Neural cell (in vitro differentiated cells): ENCODE results near the gene SUMF1. TPM values are rescaled to one million over a fixed set of nuclear protein-coding genes. Genes with fewer than 3 reads are reported as not detected.
A peak's percentile ranks its signal among the peaks of the same experiment; 100 is the strongest.

Experiments
- H2AFZ ChIP-seq: fragments of 200-600, 300-800 bp; sonication (generic), shearing (Covaris generic); 2 replicates; pipeline ENCODE4 v1.6.0; 2014; ENCODE audit warnings: low read depth, mild to moderate bottlenecking, antibody characterized with exemption, low read length, moderate library complexity
- H3F3A ChIP-seq: fragments of 200-600 bp; shearing (Covaris generic); 2 replicates; pipeline ENCODE4 v1.6.1; 2016; ENCODE audit warnings: mild to moderate bottlenecking, moderate library complexity, mixed read lengths, antibody characterized with exemption, low read length; ENCODE audit not compliant: insufficient read depth, poor library complexity, severe bottlenecking
- H3K27ac ChIP-seq: fragments of 200-600, 300-800 bp; sonication (generic), shearing (Covaris generic); 2 replicates; pipeline ENCODE4 v1.5.1; 2014; ENCODE audit warnings: mild to moderate bottlenecking, low read length, moderate library complexity
- H3K27me3 ChIP-seq: fragments of 300-800, 200-600 bp; sonication (generic), shearing (Covaris generic); 2 replicates; pipeline ENCODE4 v1.6.0; 2014; ENCODE audit warnings: mild to moderate bottlenecking, low read depth, low read length, moderate library complexity; ENCODE audit not compliant: insufficient read depth
- H3K36me3 ChIP-seq: fragments of 300-800, 200-600 bp; sonication (generic), shearing (Covaris generic); 2 replicates; pipeline ENCODE4 v1.5.1; 2014; ENCODE audit warnings: mild to moderate bottlenecking, antibody characterized with exemption, low read length, moderate library complexity; ENCODE audit not compliant: insufficient read depth
- H3K4me2 ChIP-seq: fragments of 300-800, 200-600 bp; sonication (generic), shearing (Covaris generic); 2 replicates; pipeline ENCODE4 v1.6.0; 2014; ENCODE audit warnings: mild to moderate bottlenecking, low read length
- H3K4me3 ChIP-seq: fragments of 300-800, 200-600 bp; sonication (generic), shearing (Covaris generic); 2 replicates; pipeline ENCODE4 v1.5.1; 2014; ENCODE audit warnings: mild to moderate bottlenecking, low read length, moderate library complexity
- H3K79me2 ChIP-seq: fragments of 200-600 bp; shearing (Covaris generic); replicated peaks from 2 replicates; pipeline ENCODE4 v1.6.0; 2014; ENCODE audit warnings: mild to moderate bottlenecking, low read length, moderate library complexity; ENCODE audit not compliant: insufficient read depth
- H3K9ac ChIP-seq: fragments of 300-800, 200-600 bp; sonication (generic), shearing (Covaris generic); 2 replicates; pipeline ENCODE4 v1.6.1; 2016; ENCODE audit warnings: mild to moderate bottlenecking, low read length, mixed read lengths
- H3K9me2 ChIP-seq: fragments of 200-600 bp; shearing (Covaris generic); 2 replicates; pipeline ENCODE4 v1.6.1; 2016; ENCODE audit warnings: mild to moderate bottlenecking, low read length, mixed read lengths; ENCODE audit not compliant: insufficient read depth
- H3K9me3 ChIP-seq: fragments of 200-600, 300-800 bp; sonication (generic), shearing (Covaris generic); 2 replicates; pipeline ENCODE4 v1.6.1; 2016; ENCODE audit warnings: mild to moderate bottlenecking, mixed run types, low read length, moderate library complexity, mixed read lengths
- H4K20me1 ChIP-seq: fragments of 200-600 bp; shearing (Covaris generic); 2 replicates; pipeline ENCODE4 v1.6.1; 2016; ENCODE audit warnings: mild to moderate bottlenecking, mixed run types; ENCODE audit not compliant: insufficient read depth
- EP300 ChIP-seq: fragments of 450-650 bp; conservative IDR thresholded peaks from 2 replicates; pipeline ENCODE4 v1.6.1; 2014; ENCODE audit warnings: antibody characterized with exemption, mild to moderate bottlenecking, moderate library complexity; ENCODE audit not compliant: poor library complexity, severe bottlenecking
- EZH2 ChIP-seq: fragments of 200-600, 300-800 bp; shearing (Covaris generic), sonication (generic); IDR thresholded peaks from 2 replicates; pipeline ENCODE4 v1.6.1; 2014; ENCODE audit warnings: antibody characterized with exemption, low read length, borderline replicate concordance, mild to moderate bottlenecking; ENCODE audit not compliant: insufficient read depth, poor library complexity, severe bottlenecking
- MXI1 ChIP-seq: fragments of 450-650 bp; conservative IDR thresholded peaks from 2 replicates; pipeline ENCODE4 v1.6.1; 2014; ENCODE audit warnings: antibody characterized with exemption, mild to moderate bottlenecking; ENCODE audit not compliant: poor library complexity, severe bottlenecking
- POLR2AphosphoS5 ChIP-seq: IDR thresholded peaks from 2 replicates; pipeline ENCODE4 v1.6.1; 2012
- RAD21 ChIP-seq: fragments of 450-650 bp; conservative IDR thresholded peaks from 2 replicates; pipeline ENCODE4 v1.6.1; 2014; ENCODE audit warnings: antibody characterized with exemption, mild to moderate bottlenecking, moderate library complexity
- SMC3 ChIP-seq: fragments of 450-650 bp; conservative IDR thresholded peaks from 2 replicates; pipeline ENCODE4 v1.6.1; 2014; ENCODE audit warnings: antibody characterized with exemption, mild to moderate bottlenecking, moderate library complexity; ENCODE audit not compliant: poor library complexity
- TAF1 ChIP-seq: IDR thresholded peaks from 2 replicates; pipeline ENCODE4 v1.6.1; 2012; ENCODE audit warnings: low read depth
- polyA plus RNA-seq: library from polyadenylated mRNA; depleted of rRNA; stranded (reverse); fragments of >200 nt; gene quantifications from 2 replicates; pipeline ENCODE4 v1.2.3, GENCODE V29; 2014
- TF ChIP-seq, protein P1 (sequence below): fragments of 450-650 bp; IDR thresholded peaks from 2 replicates; pipeline ENCODE4 v1.5.1; 2014; ENCODE audit warnings: antibody characterized with exemption, mild to moderate bottlenecking, moderate library complexity; ENCODE audit not compliant: poor library complexity, severe bottlenecking
- TF ChIP-seq, protein P2 (sequence below): IDR thresholded peaks from 2 replicates; pipeline ENCODE4 v1.6.1; 2012; ENCODE audit warnings: borderline replicate concordance

Gene SUMF1
- polyA plus RNA-seq, 1 donor from 2014 or later = 3.6 TPM

DNA sequence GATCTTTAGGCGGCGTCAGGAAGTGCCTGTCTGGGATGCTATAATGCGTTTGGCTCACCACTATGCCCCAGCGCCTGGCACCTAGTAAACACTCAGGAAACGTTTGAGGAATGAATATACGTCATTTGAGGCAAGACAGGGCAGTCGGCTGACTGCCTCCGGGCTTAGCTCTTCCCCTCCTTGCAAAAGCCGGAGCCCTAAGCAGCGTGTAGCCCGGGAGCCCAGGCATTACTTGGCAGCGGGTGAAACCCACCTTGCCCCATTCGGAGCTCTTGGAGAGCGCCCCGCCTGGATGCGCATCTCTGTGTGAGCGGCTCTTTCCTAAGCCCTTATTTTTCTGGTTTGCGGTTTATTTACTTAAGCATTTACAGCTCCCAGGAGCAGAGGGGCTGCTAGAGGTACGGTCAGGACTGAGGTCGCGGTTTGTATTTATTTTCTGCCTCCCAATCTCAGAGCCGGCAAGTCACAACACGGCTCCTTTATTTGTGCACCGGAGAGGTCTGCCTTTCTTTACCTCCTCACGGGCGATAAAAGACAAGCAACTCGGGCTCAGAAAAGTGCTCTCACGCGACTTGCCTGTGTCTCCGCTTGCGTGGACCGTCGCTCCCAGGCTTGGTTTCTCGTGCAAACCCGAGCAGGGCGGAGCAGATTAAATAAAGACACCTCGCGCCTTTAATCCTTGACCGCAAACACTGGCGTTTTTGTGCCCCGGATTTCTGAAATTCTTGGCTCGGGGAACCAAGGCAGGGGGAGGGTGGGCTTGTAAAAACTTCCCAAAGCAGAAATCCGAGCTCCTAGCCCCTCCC lies 25.3 kb upstream of the SUMF1 start:
- peak overlapping the region; percentile 51 for H2AFZ ChIP-seq
- peak overlapping the region; percentile 76 for H3K4me3 ChIP-seq
- peak overlapping the region; percentile 61 for H3K9ac ChIP-seq
- H3K36me3 ChIP-seq = no peaks in the 10 kb centered on the region
- TF ChIP-seq, protein P1, sequence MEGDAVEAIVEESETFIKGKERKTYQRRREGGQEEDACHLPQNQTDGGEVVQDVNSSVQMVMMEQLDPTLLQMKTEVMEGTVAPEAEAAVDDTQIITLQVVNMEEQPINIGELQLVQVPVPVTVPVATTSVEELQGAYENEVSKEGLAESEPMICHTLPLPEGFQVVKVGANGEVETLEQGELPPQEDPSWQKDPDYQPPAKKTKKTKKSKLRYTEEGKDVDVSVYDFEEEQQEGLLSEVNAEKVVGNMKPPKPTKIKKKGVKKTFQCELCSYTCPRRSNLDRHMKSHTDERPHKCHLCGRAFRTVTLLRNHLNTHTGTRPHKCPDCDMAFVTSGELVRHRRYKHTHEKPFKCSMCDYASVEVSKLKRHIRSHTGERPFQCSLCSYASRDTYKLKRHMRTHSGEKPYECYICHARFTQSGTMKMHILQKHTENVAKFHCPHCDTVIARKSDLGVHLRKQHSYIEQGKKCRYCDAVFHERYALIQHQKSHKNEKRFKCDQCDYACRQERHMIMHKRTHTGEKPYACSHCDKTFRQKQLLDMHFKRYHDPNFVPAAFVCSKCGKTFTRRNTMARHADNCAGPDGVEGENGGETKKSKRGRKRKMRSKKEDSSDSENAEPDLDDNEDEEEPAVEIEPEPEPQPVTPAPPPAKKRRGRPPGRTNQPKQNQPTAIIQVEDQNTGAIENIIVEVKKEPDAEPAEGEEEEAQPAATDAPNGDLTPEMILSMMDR = peak; percentile 55
- no peak for TF ChIP-seq MXI1
- H3K4me2 ChIP-seq = peak overlapping the region; percentile 94
- H3K9me3 ChIP-seq = no peaks in the 10 kb centered on the region
- H3K9me2 ChIP-seq = no peaks in the 10 kb centered on the region
- H3K27ac ChIP-seq = peak overlapping the region; percentile 49
- no peaks in the 10 kb centered on the region for H4K20me1 ChIP-seq
- no peaks in the 10 kb centered on the region for H3F3A ChIP-seq
- no peaks in the 10 kb centered on the region for H3K79me2 ChIP-seq
- H3K27me3 ChIP-seq = peaks cover 18% of the 10 kb centered on the region

DNA sequence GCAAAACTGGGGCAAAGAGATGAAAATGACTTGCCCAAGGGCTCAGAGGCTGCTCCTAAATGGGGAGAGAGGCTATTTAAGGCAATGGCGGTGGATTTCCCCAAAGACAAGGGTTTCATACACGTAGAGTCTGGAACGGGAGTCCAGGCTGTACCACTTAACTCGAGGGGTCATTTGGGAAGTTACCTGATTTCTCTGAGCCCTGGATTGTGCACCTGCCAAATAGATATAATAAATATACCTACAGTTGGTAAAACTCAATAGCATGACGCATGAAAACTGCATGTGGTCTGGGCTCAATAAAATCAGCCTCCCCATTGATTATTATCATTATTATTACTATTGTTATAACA lies 24.8 kb upstream of the SUMF1 start:
- H3K9ac ChIP-seq = peak overlapping the region; percentile 61
- peak overlapping the region; percentile 94 for H3K4me2 ChIP-seq
- no peaks in the 10 kb centered on the region for H3K9me3 ChIP-seq
- H2AFZ ChIP-seq = peak overlapping the region; percentile 51
- H4K20me1 ChIP-seq = no peaks in the 10 kb centered on the region
- H3K27ac ChIP-seq = no peak overlapping the region
- peak overlapping the region; percentile 76 for H3K4me3 ChIP-seq
- H3K36me3 ChIP-seq = no peaks in the 10 kb centered on the region
- no peaks in the 10 kb centered on the region for H3F3A ChIP-seq
- H3K9me2 ChIP-seq = no peaks in the 10 kb centered on the region
- TF ChIP-seq POLR2AphosphoS5 (no peak), EZH2 (no peak), MXI1 (no peak), TAF1 (no peak), SMC3 (no peak), EP300 (no peak), RAD21 (no peak)
- TF ChIP-seq, protein P2, sequence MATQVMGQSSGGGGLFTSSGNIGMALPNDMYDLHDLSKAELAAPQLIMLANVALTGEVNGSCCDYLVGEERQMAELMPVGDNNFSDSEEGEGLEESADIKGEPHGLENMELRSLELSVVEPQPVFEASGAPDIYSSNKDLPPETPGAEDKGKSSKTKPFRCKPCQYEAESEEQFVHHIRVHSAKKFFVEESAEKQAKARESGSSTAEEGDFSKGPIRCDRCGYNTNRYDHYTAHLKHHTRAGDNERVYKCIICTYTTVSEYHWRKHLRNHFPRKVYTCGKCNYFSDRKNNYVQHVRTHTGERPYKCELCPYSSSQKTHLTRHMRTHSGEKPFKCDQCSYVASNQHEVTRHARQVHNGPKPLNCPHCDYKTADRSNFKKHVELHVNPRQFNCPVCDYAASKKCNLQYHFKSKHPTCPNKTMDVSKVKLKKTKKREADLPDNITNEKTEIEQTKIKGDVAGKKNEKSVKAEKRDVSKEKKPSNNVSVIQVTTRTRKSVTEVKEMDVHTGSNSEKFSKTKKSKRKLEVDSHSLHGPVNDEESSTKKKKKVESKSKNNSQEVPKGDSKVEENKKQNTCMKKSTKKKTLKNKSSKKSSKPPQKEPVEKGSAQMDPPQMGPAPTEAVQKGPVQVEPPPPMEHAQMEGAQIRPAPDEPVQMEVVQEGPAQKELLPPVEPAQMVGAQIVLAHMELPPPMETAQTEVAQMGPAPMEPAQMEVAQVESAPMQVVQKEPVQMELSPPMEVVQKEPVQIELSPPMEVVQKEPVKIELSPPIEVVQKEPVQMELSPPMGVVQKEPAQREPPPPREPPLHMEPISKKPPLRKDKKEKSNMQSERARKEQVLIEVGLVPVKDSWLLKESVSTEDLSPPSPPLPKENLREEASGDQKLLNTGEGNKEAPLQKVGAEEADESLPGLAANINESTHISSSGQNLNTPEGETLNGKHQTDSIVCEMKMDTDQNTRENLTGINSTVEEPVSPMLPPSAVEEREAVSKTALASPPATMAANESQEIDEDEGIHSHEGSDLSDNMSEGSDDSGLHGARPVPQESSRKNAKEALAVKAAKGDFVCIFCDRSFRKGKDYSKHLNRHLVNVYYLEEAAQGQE = no peak
- TF ChIP-seq, protein P1 = no peak
- no peaks in the 10 kb centered on the region for H3K79me2 ChIP-seq
- peaks cover 18% of the 10 kb centered on the region for H3K27me3 ChIP-seq
